GM18951 (cell line): ENCODE measurements around the gene DNAJC11.

Experiments
- POLR2A ChIP-seq: IDR thresholded peaks from 4 replicates; pipeline ENCODE4 v1.6.1; 2011; ENCODE audit warnings: mild to moderate bottlenecking; ENCODE audit not compliant: insufficient read length, insufficient read depth; ENCODE audit errors: extremely low read depth
- in situ Hi-C: fragments of 300-500 bp; cut with MboI; formaldehyde crosslinking; loops from one replicate; pipeline ENCODE4 v1.12.0; 2022; ENCODE audit warnings: low sequenced_read_pairs, mixed read lengths, inconsistent platforms; ENCODE audit not compliant: unreplicated experiment

DNAJC11 gene

GRCh38 chr1:6724517-6725141 lies 23.0 kb upstream of the DNAJC11 start:
- no peak for TF ChIP-seq POLR2A
- in situ Hi-C loops = loop anchor here (5.0 to 25.0 kb wide), 3 partner anchors 48 to 488 kb away; no protein-coding TSS in a partner anchor

- in situ Hi-C loops = loop anchor here (5.0 to 25.0 kb wide), 3 partner anchors 48 to 488 kb away; no protein-coding TSS in a partner anchor
These were observed 22.2 kb upstream of the DNAJC11 start for GRCh38 chr1:6723621-6724428.

GRCh38 chr1:6711174-6711573 lies 9.6 kb upstream of the DNAJC11 start:
- TF ChIP-seq POLR2A = no peak
- in situ Hi-C loops = loop anchor here (25.0 kb wide), 1 partner anchor 501 kb away; no protein-coding TSS in a partner anchor

More at GRCh38 chr1:6723621-6724428, 22.2 kb upstream of the DNAJC11 start:
- TF ChIP-seq POLR2A = no peak

- TF ChIP-seq POLR2A = no peak
- in situ Hi-C loops = loop anchor here (25.0 kb wide), 1 partner anchor 508 kb away; no protein-coding TSS in a partner anchor
These were observed 3.1 kb upstream of the DNAJC11 start for GRCh38 chr1:6704746-6705145.

GRCh38 chr1:6703016-6703415 lies 1.4 kb upstream of the DNAJC11 start:
- in situ Hi-C loops = loop anchor here (25.0 kb wide), 1 partner anchor 509 kb away; no protein-coding TSS in a partner anchor
- no peak for TF ChIP-seq POLR2A

GRCh38 chr1:6700853-6701436 lies 671 bp downstream of the DNAJC11 start:
- in situ Hi-C loops = loop anchor here (25.0 kb wide), 1 partner anchor 511 kb away; no protein-coding TSS in a partner anchor
- no peak for TF ChIP-seq POLR2A

- in situ Hi-C loops = loop anchor here (25.0 kb wide), 1 partner anchor 512 kb away; no protein-coding TSS in a partner anchor
These were observed 1.7 kb downstream of the DNAJC11 start for GRCh38 chr1:6699915-6700314.

GRCh38 chr1:6695868-6696267 lies 5.7 kb downstream of the DNAJC11 start:
- TF ChIP-seq POLR2A = no peak
- in situ Hi-C loops = no loop called here

- no peak for TF ChIP-seq POLR2A
- in situ Hi-C loops = no loop called here
These were observed 7.4 kb downstream of the DNAJC11 start for GRCh38 chr1:6694121-6694713.

- in situ Hi-C loops = no loop called here
- no peak for TF ChIP-seq POLR2A
These were observed 8.7 kb downstream of the DNAJC11 start for GRCh38 chr1:6692956-6693355.

GRCh38 chr1:6691507-6691906 lies 10.1 kb downstream of the DNAJC11 start:
- in situ Hi-C loops = no loop called here
- TF ChIP-seq POLR2A = no peak

GRCh38 chr1:6690186-6690585 lies 11.4 kb downstream of the DNAJC11 start:
- in situ Hi-C loops = no loop called here
- no peak for TF ChIP-seq POLR2A

- in situ Hi-C loops = no loop called here
- no peak for TF ChIP-seq POLR2A
These were observed 12.9 kb downstream of the DNAJC11 start for GRCh38 chr1:6688757-6689156.
